GM19025 (cell line): ENCODE data around the gene B3GNT7.
"Not testable (repeated sequence)": the region's sequence is repeated elsewhere in the genome, so short reads cannot be mapped to it uniquely, and the experiment has no call there.

ENCODE experiments used
- ATAC-seq: cut with Tn5 transposase; IDR thresholded peaks from one replicate; pipeline ENCODE4 v1.9.1; 2021; ENCODE audit warnings: mild to moderate bottlenecking, low read depth, moderate library complexity; ENCODE audit not compliant: unreplicated experiment

Gene B3GNT7

DNA sequence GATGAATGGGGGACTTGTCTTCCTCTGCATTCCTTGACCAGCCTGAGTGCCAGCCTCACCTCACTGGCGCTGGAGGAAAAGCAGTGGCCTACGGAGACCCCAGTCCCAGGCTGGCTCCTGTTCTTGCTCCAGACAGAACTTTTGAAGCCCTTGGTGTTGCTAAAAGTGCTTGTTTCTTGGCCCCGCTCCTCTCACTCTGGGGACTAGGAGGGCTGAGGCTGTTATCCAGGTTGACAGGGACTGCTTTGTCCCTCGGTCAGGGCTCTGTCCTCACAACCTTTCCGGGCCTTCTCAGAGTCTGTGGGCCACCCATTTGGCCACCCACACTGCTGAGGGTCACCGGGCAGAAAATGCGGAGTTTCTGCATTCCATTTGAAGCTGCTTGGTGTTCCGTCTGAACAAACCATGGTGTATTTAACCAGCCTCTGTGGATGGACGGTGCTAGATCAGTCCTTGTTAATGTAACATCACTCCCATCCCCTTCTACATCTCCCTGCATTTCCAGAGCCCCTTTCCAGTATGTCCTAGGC lies 25.6 kb downstream of the B3GNT7 start:
- no peak for ATAC-seq

DNA sequence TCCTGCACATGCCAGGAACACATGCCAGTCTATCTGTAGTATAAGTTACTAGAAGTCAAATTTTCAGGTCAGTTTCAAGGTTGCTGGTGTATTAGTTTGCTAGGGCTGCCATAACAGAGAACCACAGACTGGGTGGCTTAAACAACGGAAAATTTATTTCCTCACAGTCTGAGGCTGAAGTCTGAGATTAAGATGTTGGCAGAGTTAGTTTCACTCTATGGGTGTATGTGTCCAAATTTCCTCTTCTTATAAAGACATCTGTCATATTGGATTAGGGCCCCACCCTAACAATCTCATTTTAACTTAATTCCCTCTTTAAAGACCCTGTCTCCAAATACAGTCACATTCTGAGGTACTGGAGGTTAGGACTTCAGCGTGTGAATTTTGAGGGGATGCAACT lies 26.5 kb downstream of the B3GNT7 start:
- no peak for ATAC-seq

DNA sequence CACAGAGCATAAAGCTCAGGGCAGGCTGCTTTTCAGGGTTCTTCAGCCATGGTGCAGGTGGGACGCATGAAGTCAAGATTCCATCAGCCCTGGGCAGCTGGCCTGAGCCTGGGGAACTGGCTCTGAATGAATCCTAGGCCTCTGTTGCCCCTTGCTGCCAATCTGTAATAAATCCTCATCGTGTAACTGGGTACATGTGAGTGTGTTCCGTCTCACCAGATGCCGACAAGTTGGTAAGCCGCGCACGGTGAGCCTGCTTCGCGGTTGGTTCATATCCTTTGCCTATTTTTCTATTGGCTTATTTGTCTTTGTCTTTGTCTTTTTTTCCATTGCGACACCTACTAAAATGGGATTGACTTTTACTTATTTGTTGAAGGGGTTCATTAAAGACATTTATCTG lies 27.7 kb downstream of the B3GNT7 start:
- ATAC-seq, result no peak

DNA sequence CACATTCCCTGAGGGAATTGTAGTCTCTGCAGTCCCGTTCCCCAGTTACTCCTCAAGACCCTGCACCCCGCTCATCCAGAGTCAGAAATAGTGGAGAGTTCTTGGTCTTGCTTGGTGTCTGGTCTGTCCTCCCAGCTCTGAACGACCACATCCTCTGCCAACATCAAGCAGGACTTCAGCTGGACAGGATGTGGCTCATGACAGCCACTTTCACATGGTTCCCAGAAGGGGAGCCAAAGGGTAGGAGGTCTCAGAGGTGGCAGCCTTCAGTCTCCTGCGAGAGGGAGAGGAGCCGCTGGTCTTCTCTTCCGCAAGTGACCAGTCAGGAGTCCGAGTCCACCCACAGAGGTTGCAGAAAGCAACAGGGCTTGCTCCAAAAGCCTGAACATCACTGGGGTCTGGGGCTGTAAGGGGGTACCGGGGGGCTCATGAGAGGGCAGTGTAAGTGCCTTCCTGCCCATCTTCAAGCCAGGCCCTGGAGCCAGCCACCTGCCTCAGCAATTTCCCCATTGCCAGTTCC lies 29.8 kb downstream of the B3GNT7 start:
- ATAC-seq, result no peak

DNA sequence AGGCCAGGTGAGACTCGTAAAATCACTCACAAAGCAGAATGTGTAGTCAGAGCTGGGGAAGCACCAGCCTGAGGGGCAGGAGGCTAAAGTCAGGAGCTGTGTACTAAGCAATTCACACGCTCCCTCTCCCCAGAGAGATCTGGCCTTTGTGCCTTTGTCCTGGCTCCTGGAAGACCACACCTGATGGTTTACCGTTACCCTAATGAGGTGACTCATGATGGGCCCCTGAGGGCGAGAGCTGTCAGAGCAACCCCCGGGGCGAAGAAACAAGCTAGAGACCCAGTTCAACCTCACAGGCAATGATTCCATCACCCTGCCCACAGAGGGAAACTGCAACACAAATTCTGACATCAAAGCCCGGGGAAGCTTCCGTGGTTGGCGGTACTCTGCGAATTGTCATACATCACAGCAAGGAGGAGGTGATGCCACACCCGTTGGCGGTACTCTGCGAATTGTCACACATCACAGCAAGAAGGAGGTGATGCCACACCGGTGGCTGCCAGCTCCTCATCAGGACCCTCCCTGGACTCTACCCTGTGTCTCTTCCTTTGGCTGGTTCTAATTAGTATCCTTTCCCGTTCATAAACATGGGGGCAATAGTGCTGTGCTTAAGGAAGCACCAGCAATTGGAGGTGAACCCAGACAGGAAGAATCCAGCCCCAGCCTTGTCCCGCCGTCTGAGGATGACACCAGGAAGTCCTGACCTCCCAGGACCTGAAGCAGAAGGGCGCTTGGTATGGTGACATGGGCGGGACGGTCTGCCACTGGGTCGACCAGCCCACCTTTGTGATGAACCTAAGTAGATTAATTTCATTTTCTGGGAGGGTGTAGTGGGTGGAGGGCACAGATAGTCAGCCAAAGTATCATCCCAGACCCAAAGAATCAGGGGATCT lies 30.5 kb downstream of the B3GNT7 start:
- ATAC-seq, result no peak

DNA sequence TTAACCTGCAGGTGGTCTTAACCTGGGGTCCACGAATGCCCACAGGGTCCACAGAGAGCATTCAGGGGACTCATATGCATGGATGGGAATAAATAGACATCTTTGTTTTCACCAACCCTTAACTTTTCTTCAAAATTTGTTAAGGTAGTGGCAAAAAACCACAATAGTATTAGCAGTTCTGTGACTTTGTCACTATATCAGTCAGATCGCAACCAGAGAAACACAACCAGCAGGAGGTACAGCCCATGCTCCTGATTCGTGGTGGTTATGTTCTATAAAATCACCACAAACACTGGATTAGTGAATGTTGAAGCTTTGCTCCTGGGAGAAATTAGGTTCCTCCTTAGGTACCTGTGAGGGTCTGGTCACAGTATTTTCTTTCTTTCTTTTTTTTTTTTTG lies 31.6 kb downstream of the B3GNT7 start:
- no peak for ATAC-seq

DNA sequence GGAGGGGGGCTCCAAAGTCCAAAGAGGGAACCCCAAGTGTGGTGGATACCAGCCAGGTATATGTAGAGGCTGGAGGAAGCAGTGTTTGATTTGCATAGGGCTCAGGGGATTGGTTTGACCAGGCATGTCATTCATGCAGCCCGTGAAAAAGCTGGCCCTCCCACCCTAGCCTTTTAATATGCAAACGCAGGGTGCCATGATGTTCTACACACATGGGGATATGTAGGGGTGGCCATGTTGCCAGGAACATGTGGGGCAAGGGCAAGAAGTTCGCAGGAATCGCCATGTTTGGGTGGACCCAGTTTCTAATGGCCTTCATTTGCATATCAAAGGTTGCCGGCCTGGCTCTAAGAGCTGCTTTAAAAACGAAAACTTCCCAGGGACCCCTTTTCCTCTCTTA lies 33.6 kb downstream of the B3GNT7 start:
- no peak for ATAC-seq

DNA sequence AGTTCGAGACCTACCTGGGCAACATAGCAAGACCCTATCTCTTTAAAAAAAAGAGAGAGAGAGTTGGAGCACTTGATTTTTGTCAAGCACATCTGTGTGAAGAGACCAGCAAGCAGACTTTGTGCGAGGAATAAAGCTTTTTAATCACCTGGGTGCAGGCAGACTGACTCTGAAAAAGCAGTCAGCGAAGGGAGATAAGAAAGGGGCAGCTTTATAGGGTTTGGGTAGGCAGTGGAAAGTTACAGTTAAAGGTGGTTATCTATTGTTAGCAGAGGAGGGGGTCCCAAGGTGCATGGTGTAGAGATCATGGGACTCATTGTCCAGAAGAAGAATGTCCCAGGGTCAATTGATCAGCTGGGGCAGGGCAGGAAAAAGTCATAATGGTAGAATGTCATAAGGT lies 34.4 kb downstream of the B3GNT7 start:
- ATAC-seq, result no peak

DNA sequence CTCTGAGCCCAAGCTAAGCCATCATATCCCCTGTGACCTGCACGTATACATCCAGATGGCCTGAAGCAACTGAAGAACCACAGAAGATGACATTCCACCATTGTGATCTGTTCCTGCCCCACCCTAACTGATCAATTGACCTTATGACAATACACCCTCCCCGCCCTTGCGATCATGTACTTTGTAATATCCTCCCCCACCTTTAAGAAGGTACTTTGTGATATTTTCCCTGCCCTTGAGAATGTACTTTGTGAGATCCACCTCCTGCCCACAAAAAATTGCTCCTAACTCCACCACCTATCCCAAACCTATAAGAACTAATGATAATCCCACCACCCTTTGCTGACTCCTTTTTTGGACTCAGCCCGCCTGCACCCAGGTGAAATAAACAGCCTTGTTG lies 34.9 kb downstream of the B3GNT7 start:
- ATAC-seq, result not testable (repeated sequence)

DNA sequence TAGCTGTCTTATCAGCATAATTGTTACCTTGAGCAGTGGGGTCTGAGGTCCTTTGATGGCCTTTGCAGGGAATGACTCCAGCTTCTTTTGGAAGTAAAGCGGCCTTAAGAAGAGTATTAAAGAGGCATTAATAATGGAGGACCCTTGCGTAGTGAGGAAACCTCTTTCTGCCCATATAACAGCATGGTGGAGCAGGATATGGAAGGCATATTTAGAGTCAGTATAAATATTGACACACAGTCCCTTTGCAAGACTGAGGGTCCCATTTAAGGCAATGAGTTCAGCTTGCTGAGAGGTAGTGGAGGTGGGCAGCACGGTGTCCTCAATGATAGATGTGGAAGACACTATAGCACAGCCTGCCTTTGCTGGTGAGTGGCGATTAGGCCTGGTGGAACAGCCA lies 36.1 kb downstream of the B3GNT7 start:
- ATAC-seq, result no peak

DNA sequence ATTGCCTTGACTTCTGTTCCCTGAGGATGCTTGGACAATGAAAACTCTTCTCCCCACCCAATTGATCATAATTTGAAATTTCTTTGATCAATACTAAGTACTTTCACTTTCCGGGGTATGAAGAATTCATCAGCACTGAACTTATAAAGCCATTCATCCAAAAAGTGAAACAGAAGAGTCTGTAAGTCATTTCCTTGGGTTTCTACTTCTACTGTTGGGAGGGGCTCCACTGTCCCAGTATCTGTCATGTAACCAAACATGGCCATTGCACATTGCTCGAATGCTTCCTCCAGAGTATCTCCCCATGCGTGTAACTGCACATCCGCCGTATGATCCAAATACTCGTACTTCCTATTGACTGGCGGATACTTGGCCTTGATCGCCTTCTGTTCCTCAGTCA lies 38.5 kb downstream of the B3GNT7 start:
- ATAC-seq, result no peak

DNA sequence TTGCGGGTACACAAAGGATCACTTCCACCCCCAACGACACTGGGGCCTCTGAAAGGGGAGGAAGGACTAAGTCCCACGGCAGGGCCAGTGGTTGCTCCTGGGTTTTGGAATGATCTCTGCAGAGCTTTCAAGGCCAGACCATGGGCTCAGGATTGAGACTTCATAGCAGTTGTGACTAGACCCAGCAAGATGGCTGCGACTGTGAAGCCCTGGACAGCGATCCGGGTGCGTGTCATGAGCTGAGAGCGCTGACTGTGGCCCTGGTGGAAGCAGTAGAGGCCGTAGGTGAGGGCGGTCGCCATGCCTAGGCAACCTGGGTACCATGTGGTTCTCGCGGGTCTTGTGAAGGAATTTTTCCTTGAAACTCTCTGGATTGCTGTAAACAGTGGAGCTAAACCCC lies 41.4 kb downstream of the B3GNT7 start:
- ATAC-seq, result no peak

DNA sequence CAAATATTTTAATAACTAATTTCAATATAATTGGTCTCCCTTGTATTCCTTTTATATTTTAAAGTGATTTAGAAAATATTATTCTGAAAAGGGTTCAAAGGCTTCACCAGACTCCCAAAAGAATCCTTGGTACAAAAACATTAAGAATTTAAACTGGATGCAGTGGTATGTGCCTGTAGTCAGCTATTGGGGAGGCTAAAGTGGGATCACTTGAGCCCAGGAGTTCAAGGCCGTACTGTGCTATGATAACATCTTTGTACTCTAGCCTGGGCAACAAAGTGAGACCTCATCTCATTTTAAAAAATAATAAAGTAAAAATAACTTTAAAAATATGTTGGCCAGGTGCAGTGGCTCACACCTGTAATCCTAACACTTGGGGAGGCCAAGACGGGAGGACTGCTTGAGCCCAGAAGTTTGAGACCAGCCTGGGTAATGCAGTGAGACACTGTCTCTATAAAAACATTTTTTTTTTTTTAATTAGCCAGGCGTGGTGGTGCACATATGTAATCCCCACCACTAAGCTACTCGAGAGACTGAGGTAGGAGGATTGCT lies 54.1 kb downstream of the B3GNT7 start:
- no peak for ATAC-seq

DNA sequence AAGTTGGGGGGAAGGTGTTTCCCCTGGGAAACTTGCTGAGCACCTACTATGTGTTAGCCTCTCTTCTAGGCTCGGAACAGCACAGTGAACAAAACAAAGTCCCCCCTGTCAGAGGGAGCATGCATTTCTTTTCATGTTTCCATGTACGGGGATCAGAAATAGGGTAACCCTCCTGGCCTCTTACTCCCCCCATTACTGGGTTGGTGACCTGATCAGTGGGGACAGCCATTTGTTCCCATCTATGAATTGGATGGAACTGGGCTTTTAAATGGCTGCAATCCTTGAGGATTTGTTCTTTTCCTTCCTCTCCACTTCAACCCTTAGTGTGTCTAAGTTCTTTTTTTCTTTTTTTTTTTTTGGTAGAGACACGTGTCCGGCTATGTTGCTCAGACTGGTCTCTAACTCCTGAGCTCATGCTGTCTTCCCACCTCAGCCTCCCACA lies 55.1 kb downstream of the B3GNT7 start:
- no peak for ATAC-seq
